HL-60 (cell line): ENCODE measurements around the gene RHBDF2.
A peak's percentile ranks its signal among the peaks of the same experiment; 100 is the strongest.

Source experiments
- DNase-seq, 2 experiments: peaks; one replicate each; pipeline ENCODE4 v3.0.0-alpha.2; 2010 to 2020; ENCODE audit warnings: low read depth in 1 of 2, low spot score in 1 of 2
- H3K27ac ChIP-seq: fragments of 250-450 bp; sonication (Bioruptor Pico); replicated peaks from 2 replicates; pipeline ENCODE4 v1.5.1; 2020; ENCODE audit warnings: mild to moderate bottlenecking, moderate library complexity
- H3K27me3 ChIP-seq: fragments of 250-450 bp; sonication (Bioruptor Pico); 2 replicates; pipeline ENCODE4 v1.5.1; 2021; ENCODE audit warnings: mild to moderate bottlenecking, moderate library complexity; ENCODE audit not compliant: insufficient read depth, poor library complexity, severe bottlenecking
- H3K4me3 ChIP-seq: replicated peaks from 2 replicates; pipeline ENCODE4 v1.5.1; 2011; ENCODE audit warnings: mild to moderate bottlenecking, control low read depth, low read length; ENCODE audit not compliant: insufficient read depth
- CTCF ChIP-seq: IDR thresholded peaks from one replicate; pipeline ENCODE4 v1.5.1; 2011; ENCODE audit warnings: low read length, control low read depth, inconsistent platforms; ENCODE audit not compliant: insufficient read depth
- GABPA ChIP-seq: IDR thresholded peaks from 2 replicates; pipeline ENCODE4 v1.6.1; 2012; ENCODE audit warnings: low read depth
- POLR2AphosphoS5 ChIP-seq: IDR thresholded peaks from 2 replicates; pipeline ENCODE4 v1.6.1; 2012; ENCODE audit warnings: low read depth
- REST ChIP-seq: IDR thresholded peaks from 2 replicates; pipeline ENCODE4 v1.6.1; 2012; ENCODE audit warnings: low read depth; ENCODE audit not compliant: insufficient replicate concordance
- SPI1 ChIP-seq: IDR thresholded peaks from 2 replicates; pipeline ENCODE4 v1.6.1; 2012; ENCODE audit warnings: low read depth, mild to moderate bottlenecking, borderline replicate concordance

RHBDF2 gene

GRCh38 chr17:76495663-76496400 is 5.4 kb downstream of the RHBDF2 start:
- H3K27ac ChIP-seq: no peak overlapping the region
- H3K27me3 ChIP-seq: no peaks in the 10 kb centered on the region
- TF ChIP-seq CTCF: no peak
- no peak for TF ChIP-seq REST
- no peak for TF ChIP-seq GABPA
- no peak for TF ChIP-seq SPI1
- no peak for TF ChIP-seq POLR2AphosphoS5
- no peak overlapping the region for H3K4me3 ChIP-seq
- DNase-seq: no peak

GRCh38 chr17:76493505-76494167 is 7.6 kb downstream of the RHBDF2 start:
- Histone ChIP-seq H3K4me3 (peak overlapping the region; percentile 3; the same call in 1 of the 2 replicates), H3K27me3 (no peaks in the 10 kb centered on the region), H3K27ac (peak overlapping the region; percentile 91)
- no peak for TF ChIP-seq SPI1
- TF ChIP-seq POLR2AphosphoS5: no peak
- TF ChIP-seq GABPA: no peak
- TF ChIP-seq REST: no peak
- TF ChIP-seq CTCF: no peak
- DNase-seq: no peak

GRCh38 chr17:76492989-76493501 is 8.2 kb downstream of the RHBDF2 start:
- DNase-seq: peak; percentile 86 to 95
- peak overlapping the region; percentile 25 for H3K4me3 ChIP-seq
- H3K27me3 ChIP-seq: no peaks in the 10 kb centered on the region
- TF ChIP-seq CTCF (no peak), GABPA (0 out of 2 replicates have a peak, but pooled peaks have one; percentile 50), REST (no peak), POLR2AphosphoS5 (peak; percentile 53; the same call in 1 of the 2 replicates), SPI1 (peak; percentile 69; the same call in 1 of the 2 replicates)
- peak overlapping the region; percentile 91 for H3K27ac ChIP-seq
